Fibroblast of upper back skin (primary cell): ENCODE data around the gene PBX2.
"Not testable (repeated sequence)": the region's sequence is repeated elsewhere in the genome, so short reads cannot be mapped to it uniquely, and the experiment has no call there.

ENCODE experiments used
- DNase-seq: peaks from one replicate; pipeline ENCODE4 v3.0.0-alpha.2; 2013

PBX2 gene, protein sequence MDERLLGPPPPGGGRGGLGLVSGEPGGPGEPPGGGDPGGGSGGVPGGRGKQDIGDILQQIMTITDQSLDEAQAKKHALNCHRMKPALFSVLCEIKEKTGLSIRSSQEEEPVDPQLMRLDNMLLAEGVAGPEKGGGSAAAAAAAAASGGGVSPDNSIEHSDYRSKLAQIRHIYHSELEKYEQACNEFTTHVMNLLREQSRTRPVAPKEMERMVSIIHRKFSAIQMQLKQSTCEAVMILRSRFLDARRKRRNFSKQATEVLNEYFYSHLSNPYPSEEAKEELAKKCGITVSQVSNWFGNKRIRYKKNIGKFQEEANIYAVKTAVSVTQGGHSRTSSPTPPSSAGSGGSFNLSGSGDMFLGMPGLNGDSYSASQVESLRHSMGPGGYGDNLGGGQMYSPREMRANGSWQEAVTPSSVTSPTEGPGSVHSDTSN

DNA sequence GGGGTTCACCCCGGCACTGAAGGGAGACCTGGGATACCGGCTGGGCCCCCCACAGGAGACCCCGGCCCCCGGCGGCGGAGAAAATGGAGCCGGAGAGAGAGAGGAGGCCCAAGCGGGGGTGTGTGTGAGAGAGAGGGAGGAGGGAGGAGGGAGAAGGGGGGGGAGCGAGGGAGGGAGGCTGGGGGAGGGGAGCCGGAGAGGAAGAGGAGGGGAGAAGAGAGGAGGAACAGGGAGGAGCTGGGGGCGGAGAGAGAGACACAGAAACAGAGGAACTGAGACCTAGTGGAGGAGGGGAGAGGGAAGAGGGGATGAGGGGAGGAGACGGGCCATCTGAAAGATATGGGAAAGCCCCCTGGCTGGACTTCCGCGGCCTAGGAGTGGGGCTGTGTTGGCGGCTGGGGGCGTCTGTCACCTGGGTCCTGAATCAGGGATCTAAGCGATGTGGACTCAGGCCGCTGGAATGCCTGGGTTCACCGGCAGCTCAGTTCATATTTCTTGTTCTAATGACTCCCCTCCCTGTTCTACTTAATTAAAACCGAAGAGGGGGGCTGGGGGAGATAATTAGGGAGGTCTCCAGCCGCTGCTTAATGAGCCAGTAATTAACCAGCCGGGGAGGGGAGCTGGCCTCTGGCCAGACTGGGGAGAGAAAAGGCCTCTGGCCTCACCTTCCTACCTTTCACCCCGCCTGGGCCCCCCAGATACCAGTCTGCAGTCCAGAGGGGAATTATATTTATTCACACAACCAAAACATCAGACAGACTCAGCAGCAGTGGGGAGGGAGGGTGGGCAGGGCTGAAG, at the start of gene PBX2:
Gene PBX2 (minus strand): TSS at position 149 of the 798 bp plus-strand sequence. CDS start 287 bp downstream, outside the sequence.
- peak; percentile 93 for DNase-seq

DNA sequence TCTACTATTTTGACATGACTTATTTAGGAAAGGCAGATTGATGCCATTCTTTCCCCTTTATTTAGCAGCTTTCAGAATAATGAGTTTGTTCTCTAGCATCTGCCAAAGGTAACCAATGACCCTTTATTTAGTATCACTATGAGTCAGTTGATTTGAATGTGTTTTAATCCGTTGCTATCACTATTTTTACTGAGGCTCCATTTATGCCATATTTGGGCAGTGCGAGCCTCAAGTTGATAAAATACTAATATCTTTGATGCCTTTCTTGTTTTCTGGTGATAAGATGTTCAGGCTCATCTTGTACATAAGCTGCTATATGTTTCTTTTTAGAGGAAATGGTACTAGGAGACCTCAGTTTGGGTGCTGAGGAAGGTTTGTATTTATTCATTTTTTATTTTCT, 49.5 kb upstream of the PBX2 start:
- DNase-seq = no peak

DNA sequence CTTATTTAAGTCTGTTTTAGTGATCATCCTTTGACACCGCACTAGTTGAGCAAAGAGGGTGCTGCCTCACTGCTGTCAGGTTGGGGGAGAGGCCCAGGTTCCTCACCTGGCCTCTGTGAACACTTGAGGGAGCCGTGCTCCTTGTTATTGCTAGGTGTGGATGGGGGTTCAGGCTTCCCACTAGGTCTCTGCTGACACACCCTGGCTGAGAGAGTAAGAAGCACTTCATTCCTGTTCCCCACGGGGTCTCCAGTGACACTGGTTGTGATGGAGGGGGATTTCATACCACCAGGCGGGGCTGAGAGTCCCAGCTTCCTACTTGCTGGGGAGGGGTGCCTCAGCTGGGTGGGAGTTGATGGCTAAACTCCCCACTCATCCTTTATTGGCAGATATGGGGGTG, 44.9 kb upstream of the PBX2 start:
- DNase-seq = no peak

DNA sequence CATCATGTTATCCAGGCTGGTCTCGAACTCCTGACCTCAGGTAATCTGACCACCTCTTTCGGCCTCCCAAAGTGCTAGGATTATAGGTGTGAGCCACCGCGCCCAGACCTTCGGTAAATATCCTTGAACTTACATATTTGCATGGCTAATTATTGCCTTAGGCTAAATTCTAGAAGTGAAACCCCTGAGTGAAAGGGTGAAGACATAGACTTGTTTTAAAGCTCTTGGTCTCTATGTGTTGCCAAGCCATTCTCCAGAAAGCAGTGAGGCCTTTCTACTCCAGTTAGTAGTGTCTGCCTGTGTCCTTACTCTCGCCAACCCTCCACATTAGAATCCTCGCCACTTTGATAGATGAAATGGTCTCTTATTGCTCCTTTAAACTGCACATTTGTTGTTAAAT, 36.4 kb upstream of the PBX2 start:
- DNase-seq = no peak

DNA sequence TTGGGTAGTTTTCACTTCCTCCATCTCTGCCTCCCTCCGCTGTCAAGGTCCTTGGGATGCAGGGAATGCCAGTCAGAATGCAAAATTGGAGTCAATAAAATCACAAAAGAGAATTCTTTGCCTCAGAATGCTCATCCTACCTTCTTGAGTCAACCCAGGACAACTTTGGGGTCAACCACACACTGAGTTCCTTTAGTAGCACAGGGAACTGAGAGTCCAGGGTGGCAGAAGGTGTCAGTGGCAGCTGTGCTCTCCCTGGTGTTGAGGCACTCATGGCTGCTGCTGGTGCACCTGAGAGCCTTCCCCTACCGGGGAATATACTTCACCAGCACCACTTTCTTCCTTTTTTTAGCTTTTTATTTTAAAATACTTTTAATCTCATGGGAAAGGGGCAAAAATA, 34.7 kb upstream of the PBX2 start:
- no peak for DNase-seq

DNA sequence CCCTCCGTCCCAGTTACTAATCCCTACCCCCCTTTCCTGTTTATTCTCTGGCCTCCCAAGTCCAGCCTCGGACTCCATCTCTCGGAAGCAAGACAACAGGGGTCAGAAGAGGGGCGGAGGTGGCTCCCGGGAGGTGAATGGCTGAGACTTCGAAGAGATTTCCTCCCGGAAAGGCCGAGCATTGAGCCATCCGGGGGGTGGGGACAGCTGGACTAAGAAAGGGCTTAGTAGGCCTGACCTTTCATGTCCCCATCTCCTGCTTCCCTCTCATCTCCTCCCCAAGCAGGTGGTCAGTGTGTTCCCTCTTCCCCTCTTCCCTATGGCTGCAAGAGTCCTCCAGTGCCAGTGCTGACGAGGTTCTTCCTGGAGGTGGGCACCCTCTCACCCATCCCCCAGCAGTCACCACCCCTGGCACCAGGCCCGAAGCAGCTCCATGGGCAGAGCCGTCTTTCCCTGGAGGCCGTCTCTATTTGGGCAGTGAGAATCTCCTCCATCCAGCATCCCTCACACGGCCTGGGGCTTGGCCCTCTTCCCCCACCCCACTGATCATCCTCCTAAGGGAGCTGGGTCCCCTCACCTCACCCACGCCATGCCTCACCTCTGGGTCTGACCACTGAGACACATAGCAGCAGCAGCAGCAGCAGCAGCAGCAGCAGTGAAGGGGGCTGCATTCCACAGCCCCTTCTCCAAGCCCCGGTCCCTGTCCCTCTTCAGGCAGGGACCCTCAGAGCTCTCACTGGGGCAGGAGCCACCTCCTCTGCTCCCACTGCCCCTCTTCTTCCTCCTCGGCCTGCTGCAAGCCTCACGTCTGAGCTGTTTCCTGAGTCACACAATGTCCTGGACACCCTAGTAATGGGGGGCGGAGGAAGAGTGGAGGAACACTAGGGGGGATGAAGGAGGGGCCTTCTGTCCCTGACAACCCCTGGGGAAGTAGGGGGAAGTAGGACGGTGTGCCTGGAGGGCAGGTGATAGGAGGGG, 33.5 kb upstream of the PBX2 start, which contains the start of gene NOTCH4:
Gene NOTCH4 (minus strand): TSS at position 810 of the 978 bp plus-strand sequence. CDS start 139 bp downstream, at position 671.
- no peak for DNase-seq

DNA sequence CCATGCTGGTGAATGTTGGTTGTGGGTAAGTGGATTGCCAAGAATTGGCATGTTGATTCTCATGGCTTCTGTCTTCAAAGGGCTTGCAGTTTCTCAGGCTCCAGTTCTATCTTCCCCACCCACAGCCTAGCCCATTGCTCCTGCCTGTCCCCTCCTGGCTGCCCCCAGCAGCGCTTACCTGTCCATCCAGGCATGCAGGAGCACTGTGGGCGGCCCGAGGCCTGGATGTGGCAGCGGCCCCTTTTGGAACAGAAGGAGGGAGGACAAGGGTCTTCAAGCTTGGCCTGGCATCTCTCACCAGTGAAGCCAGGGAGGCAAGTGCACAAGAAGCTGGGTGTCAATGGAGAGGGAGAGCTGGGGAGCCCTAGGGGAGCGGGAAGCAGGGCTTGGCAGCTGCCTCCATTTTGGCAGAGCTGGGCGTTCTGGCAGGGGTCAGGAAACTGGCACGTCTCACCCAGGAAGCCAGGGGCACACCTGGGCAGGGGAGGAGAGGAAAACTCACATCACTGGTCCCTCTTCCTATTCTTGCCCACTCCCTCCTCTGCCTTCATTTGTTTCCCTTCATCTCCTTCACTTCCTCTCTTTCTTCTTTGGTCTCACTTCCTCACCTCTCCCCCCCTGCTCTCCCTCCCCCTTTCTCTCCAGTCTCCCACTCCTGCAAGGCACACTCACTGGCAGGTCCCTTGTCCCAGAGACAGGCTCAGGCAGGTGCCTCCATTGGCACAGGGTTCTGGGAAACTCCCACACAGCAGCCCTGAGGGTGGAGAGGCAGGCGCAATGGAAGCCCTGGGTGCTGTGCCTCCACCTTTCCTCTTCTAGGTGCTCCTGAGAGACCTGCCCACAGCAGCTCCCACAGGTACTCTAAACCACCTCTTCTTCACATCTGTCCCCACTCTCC, 32.6 kb upstream of the PBX2 start:
- DNase-seq = no peak

DNA sequence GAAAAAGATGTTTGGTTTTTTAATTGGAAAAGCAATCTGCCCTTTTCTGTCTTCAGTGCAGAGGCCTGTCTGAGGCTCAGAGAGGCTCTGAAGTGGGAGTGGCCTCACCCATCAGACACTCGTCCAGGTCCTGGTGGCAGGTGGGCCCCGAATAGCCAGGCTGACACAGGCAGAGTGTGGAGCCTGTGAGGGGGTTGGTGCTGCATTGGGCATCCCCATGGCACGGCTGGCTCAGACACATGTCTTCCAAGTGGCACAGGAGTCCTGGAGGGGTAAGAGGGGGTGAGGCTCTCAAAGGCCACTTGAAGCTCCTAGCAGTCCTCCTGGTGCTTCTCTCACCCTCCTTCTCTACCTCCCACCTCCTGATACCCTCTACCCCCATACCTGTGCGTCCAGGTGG, 30.0 kb upstream of the PBX2 start:
- DNase-seq = no peak

DNA sequence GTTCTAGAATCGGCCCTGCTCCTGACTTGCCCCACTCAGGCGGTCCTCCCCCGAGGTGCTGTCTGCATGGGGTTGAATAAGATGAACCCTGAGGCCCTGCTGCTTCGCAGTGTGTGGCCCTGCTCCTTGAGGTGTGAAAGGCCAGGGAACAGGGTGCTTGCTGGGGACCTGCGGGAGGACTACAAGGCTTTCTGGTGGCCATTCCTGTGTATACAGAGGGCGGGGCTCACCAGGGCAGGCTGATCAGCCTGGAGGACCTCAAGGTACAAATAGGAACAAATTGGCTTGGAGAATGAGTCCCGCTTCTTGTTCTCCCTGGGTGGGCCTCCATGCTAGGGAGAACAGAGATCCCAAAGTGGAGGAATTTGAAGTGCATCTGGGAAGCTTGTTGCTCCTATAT, 28.2 kb upstream of the PBX2 start:
- no peak for DNase-seq

DNA sequence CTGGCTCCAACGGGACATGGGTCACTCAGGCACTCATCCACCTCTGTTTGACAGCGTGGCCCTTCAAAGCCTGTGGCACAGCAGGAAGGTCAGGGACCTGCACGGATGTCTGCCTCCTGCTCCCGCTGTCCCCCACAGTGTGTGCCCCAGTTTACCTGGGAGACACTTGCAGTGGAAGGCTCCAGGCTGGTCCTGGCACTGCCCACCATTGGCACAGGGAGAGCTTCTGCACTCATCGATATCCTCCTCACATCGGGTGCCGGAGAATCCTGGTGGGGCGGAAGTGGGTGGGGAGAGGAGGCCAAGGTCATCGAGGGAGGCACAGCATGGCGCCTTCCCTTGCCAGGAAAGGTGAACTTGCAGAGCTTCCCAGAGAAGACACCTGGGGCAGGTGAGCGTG, 27.0 kb upstream of the PBX2 start:
- no peak for DNase-seq

DNA sequence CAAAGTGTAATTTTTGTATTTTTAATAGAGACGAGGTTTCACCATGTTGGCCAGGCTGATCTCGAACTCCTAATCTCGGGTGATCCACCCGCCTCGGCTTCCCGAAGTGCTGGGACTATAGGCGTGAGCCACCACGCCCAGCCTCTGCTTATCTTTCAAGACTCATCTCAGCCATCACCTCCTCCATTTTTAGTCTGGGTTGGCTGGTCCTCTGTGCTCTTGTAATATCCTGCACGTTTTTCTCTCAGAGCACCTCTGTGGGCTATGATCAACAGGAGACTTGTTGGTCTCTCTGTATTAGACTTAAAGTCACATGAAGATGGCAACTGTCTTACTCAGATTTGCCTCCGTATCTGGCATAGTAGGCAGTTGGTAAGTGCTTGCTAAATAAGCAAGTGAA, 26.3 kb upstream of the PBX2 start:
- DNase-seq = no peak

DNA sequence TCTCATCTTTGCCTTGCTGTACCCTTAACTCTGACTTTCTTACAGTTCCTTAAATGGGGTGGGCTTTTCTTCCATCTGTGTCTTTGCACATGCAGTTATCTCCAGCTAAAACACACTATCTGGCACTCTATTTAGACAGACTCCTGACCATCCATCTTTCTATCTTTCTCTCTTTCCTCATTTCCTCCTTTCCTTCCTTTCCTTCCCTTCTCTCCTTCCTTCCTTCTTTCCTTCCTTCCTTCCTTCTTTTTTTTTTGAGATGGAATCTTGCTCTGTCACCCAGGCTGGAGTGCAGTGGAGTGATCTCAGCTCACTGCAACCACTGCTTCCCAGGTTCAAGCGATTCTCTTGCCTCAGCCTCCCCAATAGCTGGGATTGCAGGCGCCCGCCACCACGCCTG, 25.6 kb upstream of the PBX2 start:
- DNase-seq = no peak

DNA sequence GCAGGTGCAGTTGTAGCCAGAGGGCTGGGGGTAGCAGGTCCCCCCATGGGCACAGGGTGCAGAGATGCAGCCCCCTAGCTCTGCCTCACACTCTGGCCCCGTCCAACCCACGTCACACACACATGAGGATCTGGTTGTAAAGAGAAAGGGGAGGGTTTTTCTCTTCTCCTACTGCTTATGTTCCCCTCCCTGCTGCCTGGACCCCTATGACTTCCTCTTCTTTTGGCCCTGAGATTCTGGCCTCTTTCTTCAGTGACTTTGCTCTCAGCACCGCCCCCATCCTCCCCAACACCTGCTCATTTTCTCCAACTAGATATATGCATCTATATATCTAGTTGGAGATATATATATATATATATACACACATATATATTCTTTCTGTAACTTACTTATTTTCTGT, 24.1 kb upstream of the PBX2 start:
- DNase-seq = no peak

DNA sequence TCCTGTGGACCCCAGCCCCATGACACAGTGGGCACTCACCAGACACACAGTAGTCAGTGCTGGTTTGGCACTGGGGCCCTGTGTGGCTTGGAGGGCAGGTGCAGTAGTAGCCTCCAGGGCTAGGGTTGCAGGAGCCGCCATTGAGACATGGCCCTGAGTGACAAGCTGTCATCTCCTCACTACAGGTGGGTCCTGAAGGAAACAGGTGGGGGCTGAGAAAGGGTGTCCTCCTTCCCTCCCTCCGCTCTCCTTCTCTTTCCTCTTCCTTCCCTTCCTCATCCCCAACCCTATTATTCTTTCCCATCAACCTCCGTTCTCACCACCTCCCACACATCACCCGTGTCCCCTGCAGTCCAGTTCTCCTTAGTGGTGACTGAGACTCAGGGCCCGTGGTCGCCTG, 23.6 kb upstream of the PBX2 start:
- DNase-seq = no peak

DNA sequence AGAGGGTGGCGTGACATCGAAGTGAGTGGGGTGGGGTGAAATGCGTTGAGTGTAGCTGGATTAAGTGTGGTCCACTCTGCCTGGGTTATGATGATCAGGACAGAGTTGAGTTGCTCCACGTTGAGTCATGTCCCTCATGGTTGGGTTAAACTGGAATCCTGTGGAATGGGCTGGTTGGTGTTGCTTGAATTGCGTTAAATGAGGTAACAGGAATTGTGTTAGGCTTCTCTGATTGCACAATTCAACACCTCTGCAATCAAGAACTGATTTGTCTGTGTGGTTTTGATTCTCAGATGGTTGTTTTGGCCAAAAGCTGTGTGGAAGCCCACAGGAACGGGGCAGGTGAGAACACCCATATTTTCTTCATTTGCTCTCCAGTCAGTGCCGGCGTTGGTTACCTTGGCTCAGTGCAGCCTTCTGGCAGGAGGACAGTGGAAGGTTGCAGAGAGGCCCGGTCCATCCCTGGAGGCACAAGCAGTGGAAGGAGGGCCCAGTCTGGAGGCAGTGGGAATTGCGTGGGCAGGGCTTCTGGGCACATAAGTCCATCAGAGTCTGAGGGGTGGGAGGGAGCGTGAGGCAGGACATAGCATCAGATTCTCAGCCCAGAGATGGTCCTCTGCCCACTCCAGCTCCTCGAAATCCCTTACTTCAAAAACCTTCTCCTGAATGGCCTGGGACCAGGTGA, 22.2 kb upstream of the PBX2 start:
- no peak for DNase-seq

DNA sequence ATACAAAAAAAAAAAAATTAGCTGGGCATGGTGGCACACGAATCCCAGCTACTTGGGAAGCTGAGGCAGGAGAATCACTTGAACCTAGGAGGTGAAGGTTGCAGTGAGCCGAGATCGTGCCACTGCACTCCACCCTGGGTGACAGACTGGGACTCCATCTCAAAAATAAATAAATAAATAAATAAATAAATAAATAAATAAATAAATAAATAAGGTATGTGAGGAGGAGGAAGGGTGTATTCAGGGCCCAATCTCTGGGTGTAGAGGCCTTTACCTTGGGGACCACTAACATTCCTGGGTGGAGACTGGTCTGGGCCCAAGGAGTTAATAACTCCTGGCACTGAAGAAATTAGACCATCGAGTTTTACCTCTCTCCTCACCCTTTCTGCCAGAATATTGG, 21.4 kb upstream of the PBX2 start:
- DNase-seq = not testable (repeated sequence)

DNA sequence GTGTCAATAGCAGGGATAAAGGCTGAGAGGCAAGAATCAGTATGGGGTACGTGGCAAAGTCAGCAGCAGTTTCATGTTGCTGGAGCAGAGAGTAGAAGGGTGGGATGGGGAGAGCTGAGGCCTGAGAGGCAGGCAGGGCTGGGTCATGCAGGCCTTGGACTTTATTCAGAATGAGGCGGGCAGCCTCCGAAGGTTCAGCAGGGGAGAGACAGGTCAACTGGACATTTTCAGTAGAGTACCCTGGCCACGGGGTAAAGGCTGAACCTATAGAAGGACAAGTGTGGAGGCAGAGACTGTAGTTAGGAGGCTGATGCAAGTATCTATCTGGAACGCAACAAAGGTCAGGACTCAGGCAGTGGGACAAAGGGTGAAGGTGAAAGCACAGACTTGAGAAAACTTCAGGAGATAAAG, 20.2 kb upstream of the PBX2 start:
- no peak for DNase-seq

DNA sequence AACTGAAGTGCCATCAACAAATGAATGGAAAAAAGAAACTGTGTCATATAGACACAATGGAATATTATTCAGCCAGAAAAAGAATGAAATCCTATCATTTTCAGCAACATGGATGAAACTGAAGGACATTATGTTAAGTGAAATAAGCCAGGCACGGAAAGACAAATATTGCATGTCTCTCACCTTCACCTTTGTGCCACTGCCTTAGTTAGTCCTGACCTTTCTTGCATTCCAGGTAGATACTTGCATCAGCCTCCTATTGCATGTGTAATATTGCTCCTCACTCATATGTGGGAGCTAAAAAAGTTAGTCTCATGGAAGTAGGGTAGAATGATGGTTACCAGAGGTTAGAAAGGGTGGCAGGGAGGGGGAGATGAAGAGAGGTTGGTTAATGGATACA, 19.0 kb upstream of the PBX2 start:
- no peak for DNase-seq

DNA sequence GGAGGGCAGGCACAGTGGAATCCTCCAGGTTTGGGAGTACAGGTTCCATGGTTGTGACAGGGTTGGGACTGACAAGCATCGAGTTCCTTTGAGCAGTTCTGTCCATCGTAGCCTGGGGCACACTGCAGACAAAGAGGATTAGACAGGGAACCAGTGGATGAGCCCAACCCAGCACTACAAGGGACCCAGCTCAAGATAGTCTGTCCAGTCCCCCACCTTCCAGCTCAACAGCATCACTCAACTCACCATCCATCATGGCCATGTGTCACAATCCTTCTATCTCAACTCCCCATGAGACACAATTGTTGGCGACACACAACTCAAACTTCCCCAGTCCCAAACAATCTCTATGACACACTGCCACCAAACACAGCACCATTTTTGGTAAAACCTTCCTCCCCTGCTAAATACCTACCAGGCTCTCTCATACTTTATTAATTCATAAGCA, 14.3 kb upstream of the PBX2 start:
- DNase-seq = no peak

DNA sequence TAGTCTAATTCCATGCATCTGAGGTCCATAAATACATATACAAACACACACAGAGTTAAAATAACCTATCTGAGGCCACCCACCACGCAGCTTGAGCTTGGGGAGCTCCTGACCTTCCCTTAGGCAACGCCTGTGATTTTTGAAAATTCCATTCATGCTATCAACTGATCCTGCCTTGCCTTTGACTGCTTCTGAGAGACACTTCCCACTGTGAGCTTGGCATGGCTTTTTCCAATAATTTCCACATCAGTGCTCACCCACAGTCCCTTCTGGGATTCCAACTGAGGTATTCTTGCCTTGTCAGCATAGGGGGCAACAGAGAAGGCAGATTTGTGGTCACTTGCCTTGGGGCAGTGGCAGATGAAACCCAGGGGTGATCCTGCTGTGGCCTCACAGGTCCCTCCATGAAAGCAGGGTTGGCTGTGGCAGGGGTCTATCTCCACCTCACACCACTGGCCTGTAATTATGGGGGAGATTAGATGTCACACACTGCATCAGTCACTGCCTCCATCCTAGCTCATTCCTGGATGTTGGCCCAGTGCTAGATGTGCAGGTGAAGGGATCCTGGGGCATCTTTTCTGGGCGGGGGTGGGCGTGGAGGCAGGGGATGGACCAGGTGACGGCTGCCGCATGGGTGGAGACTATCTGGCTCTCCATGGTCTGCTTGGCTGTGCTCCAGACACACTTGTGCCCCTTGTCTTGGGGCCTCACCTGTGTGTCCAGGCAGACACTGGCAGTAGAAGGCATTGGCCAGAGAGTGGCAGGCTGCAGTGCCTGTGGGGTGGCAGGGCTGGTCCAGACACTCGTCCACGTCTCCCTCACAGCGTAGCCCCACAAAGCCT, 13.6 kb upstream of the PBX2 start:
- no peak for DNase-seq
